ENCODE measurements around the gene MFAP2.
"Not testable (repeated sequence)": the region's sequence is repeated elsewhere in the genome, so short reads cannot be mapped to it uniquely, and the experiment has no call there.

MFAP2 gene

GRCh38 chr1:16978567-16979474 lies 1.6 kb downstream of the MFAP2 start:
- no peak for DNase-seq

DNA sequence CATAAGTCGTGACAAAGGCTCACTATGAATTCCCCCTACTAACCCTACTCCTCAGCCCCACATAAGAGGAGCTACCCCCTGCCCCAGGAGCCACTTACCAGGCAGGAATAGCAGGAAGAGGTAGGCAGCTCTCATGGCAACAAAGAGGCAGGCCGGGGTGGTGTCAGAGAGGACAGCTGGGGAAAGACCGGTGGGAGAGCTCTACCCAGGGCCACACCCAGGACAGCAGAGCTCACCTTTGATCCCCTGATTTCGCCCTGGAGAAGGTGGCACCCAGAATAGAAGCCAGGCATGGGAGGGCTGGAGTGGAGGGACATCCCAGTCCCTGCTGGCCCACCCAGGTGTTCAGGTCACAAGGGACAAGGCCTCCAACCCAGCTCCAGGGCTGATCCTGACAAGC lies 2.3 kb downstream of the MFAP2 start:
- no peak for DNase-seq

GRCh38 chr1:16977377-16977776 lies 3.0 kb downstream of the MFAP2 start:
- no peak for DNase-seq

- no peak for DNase-seq
Observed at GRCh38 chr1:16976966-16977365, 3.5 kb downstream of the MFAP2 start.

GRCh38 chr1:16975838-16976237 lies 4.6 kb downstream of the MFAP2 start:
- DNase-seq, result no peak

- DNase-seq, result no peak
Observed at GRCh38 chr1:16975211-16975610, 5.2 kb downstream of the MFAP2 start.

DNA sequence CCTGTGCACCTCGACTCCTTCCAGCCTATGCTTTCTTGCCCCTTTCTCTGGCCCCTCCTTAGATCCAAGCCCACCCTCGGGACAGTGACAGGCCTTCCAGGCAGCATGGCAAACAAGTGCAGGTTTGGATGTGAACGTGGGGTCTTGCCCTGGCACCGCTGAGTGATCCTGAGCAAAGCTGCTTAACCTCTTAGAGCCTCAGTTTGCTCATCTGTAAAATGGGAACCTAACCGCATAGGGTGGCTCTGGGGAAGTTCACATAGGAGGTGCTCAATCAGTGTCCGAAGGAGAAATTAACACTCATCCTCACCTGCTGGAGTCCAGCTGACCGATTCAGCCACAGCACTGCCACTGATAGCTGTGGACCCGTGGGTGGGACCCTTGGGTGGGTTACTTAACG lies 7.2 kb downstream of the MFAP2 start:
- DNase-seq, result no peak

GRCh38 chr1:16972189-16972895 lies 8.1 kb downstream of the MFAP2 start:
- no peak for DNase-seq

- no peak for DNase-seq
Observed at GRCh38 chr1:16971341-16972188, 8.9 kb downstream of the MFAP2 start.

DNA sequence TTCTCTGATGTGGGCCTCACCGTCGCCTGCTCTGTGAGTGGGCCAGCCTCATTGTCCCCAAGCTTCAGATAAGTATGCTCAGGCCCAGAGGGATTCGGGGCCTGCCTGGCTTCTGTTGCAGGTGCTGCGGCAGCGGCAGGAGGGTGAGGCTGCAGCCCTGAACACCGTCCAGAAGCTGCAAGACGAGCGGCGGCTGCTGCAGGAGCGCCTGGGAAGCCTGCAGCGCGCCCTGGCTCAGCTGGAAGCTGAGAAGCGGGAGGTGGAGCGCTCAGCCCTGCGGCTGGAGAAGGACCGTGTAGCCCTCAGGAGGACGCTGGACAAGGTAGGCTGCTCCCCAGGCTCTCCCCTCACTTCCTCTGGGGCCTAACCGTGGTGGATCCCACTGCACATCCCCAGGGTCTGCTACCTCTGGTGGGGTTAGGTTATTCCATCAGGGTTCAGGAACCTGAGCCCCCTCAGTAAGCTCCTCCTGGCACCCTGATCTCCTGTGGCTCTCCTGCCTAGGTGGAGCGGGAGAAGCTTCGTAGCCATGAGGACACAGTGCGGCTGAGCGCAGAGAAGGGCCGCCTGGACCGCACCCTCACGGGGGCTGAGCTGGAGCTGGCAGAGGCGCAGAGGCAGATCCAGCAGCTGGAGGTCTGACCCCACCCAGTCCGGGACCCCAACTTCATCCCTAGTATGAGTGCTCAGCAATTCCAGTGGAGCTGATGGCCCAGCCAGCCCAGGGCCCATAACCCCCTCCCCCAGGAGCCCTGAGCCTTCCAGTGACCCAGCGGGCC lies 10.1 kb downstream of the MFAP2 start:
- DNase-seq, result no peak

GRCh38 chr1:16969651-16970050 lies 10.8 kb downstream of the MFAP2 start:
- DNase-seq, result no peak

- DNase-seq, result no peak
Observed at GRCh38 chr1:16969057-16969611, 11.3 kb downstream of the MFAP2 start.

DNA sequence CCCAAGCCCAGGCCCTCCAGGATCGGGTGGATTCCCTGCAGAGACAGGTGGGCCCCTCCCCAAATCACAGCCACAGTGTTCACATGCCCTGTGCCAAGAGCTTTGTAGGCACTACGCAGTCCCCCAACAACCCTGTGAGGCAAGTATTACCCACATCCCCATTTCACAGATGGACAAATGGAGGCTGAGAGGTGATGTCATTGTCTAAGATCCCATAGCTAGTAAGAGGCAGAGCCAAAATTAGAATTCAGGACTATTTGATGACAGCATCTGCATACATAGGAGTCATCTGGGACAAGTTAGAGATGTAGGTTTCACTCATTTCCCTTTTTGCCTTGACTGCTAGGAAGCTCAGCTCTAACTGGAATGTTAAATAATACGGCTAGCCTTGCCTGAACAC lies 12.0 kb downstream of the MFAP2 start:
- DNase-seq, result no peak

GRCh38 chr1:16967962-16968361 lies 12.5 kb downstream of the MFAP2 start:
- DNase-seq, result no peak

DNA sequence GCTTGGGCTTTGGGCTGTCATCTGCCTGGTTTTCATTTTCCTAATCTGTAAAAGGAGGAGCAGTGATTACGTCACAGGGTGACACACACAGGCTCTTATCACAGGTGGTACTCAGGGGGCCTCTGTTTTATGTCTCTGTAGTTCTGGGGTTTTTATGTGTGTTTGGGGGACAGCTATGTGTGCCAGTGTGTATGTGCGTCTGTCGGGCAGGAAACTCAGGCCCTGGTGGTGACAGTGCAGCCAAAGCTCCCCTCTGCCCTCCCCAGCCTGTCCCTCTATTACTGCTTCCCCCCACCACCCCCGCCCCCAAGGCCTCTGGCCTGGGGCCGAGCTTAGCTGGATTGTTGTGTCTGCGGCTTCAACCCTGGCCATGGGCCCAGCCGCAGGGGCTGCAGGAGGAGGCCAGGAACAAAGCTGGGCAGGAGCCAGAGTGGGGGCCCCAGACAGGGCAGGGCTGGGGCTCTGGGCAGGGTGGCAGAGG lies 13.3 kb downstream of the MFAP2 start:
- peak in 1 of 2 donors; percentile 26 for DNase-seq

- no peak for DNase-seq
Observed at GRCh38 chr1:16966282-16966681, 14.1 kb downstream of the MFAP2 start.

GRCh38 chr1:16965486-16966067 lies 14.8 kb downstream of the MFAP2 start:
- no peak for DNase-seq

DNA sequence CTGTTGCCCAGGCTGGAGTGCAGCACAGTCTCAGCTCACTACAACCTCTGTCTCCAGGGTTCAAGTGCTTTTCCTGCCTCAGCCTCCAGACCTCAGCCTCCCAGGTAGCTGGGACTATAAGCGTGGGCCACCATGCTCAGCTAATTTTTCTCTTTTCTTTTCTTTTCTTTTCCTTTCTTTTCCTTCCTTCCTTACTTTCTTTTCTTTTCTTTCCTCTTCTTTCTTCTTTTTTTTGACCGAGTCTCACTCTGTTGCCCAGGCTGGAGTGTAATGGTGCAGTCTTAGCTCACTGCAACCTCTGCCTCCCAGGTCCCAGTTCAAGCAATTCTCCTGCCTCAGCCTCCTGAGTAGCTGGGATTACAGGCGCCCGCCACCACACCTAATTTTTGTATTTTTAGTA lies 16.3 kb downstream of the MFAP2 start:
- DNase-seq, result not testable (repeated sequence)

DNA sequence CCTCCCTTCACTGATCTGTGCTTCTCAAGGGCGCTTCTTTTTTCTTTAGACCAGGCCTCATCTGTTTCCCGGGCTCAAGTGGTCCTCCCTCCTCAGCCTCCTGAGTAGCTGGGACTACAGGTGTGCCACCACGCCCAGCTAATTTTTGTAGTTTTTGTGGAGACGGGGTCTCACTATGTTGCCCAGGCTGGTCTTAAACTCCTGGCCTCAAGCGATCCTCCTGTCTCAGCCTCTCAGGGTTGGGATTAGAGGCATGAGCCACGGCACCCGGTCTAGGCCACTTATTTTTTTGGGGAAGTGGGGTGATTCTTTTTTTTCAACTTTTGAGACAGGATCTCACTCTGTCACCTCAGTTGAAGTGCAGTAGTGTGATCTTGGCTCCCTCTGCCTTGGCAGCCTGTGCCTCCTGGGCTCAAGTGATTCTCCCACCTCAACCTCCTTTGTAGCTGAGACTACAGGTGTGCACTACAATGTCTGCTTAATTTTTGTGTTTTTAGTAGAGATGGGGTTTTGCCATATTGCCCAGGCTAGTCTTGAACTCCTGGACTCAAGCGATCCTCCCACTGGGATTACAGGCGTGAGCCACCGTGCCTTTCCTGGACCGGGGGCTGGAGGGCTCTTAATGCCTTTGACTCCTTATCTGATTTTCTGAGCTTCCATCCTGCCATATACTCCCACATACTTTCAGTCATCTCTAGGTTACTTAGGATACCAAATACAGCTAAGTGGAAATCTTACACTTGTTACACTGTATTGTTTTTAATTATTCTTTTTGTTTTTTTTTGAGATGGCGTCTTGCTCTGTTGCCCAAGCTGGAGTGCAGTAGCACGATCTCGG lies 18.9 kb downstream of the MFAP2 start:
- DNase-seq, result no peak

GRCh38 chr1:16960560-16961296 lies 19.7 kb downstream of the MFAP2 start:
- peak in 1 of 2 donors; percentile 58 for DNase-seq
